ENCODE data around the gene ZNF775. TPM values are rescaled to one million over a fixed set of nuclear protein-coding genes. Genes with fewer than 3 reads are reported as not detected.

Gene ZNF775
- total and polyA plus RNA-seq, 2 of the 13 experiments (the other 11 are each of a cell fraction or from before 2014, with no cell fraction given) = 3.1 to 3.2 TPM

- peak; percentile 50; the same call in 1 of the 2 replicates for TF ChIP-seq ETV6 (CRISPR knock-in tag; conservative IDR thresholded peaks at IDR 0.05)
- TF ChIP-seq MEIS2 (CRISPR knock-in tag; IDR thresholded peaks at IDR 0.05) = no peak
- no peak; the same call in 1 of the 2 replicates for TF ChIP-seq THAP9 (CRISPR knock-in tag; IDR thresholded peaks at IDR 0.05; ENCODE audit: borderline replicate concordance)
- no peak for TF ChIP-seq TRIM22 (IDR thresholded peaks at IDR 0.05)
- peak; percentile 62 for TF ChIP-seq FOXO1 (CRISPR knock-in tag; IDR thresholded peaks at IDR 0.05)
- no peak for TF ChIP-seq ZNF512B (CRISPR knock-in tag; IDR thresholded peaks at IDR 0.05; ENCODE audit: borderline replicate concordance)
- peak; percentile 55 for TF ChIP-seq RAD21 (CRISPR knock-in tag; IDR thresholded peaks at IDR 0.05)
- TF ChIP-seq GABPB1 (CRISPR knock-in tag; IDR thresholded peaks at IDR 0.05) = peak; percentile 79
- no peak for TF ChIP-seq GABPA (IDR thresholded peaks at IDR 0.05; ENCODE audit: low read depth, low read length)
- no peak; the same call in 1 of the 2 replicates for TF ChIP-seq GABPA (CRISPR knock-in tag; IDR thresholded peaks at IDR 0.05; ENCODE audit: low read depth)
- peak; percentile 69; the same call in 1 of the 2 replicates for TF ChIP-seq TOPORS (CRISPR knock-in tag; IDR thresholded peaks at IDR 0.05)
- TF ChIP-seq ZSCAN30 (CRISPR knock-in tag; IDR thresholded peaks at IDR 0.05) = peak; percentile 92
- peak; percentile 49; the same call in 1 of the 2 replicates for TF ChIP-seq ZNF331 (CRISPR knock-in tag; IDR thresholded peaks at IDR 0.05)
- peak; percentile 61; the same call in 1 of the 2 replicates for TF ChIP-seq ZNF800 (CRISPR knock-in tag; IDR thresholded peaks at IDR 0.05)
- TF ChIP-seq ZBTB25 (CRISPR knock-in tag; IDR thresholded peaks at IDR 0.05) = no peak
- peak; percentile 81 for TF ChIP-seq ZMYM4 (CRISPR knock-in tag; IDR thresholded peaks at IDR 0.05)
- TF ChIP-seq ZNF878 (CRISPR knock-in tag; IDR thresholded peaks at IDR 0.05) = 0 out of 2 replicates have a peak, but pooled peaks have one; percentile 34
- no peak for TF ChIP-seq SOX13 (IDR thresholded peaks at IDR 0.05)
- peak in 1 of 2 experiments; percentile 55; a peak in 1 of 4 replicates for TF ChIP-seq SOX13 (CRISPR knock-in tag; conservative IDR thresholded peaks at IDR 0.05 in 1 of 2, IDR thresholded peaks at IDR 0.05 in 1 of 2)
- TF ChIP-seq TBP (CRISPR knock-in tag; IDR thresholded peaks at IDR 0.05) = no peak
These were observed 25.9 kb downstream of the ZNF775 start (continued) for GRCh38 chr7:150404805-150405583.
